ENCODE measurements around the gene OXSR1. TPM values are rescaled to one million over a fixed set of nuclear protein-coding genes. Genes with fewer than 3 reads are reported as not detected.
"Not testable (repeated sequence)": the region's sequence is repeated elsewhere in the genome, so short reads cannot be mapped to it uniquely, and the experiment has no call there.

OXSR1 gene
- total and polyA plus RNA-seq, 10 of the 15 experiments (the other 5 are each of a cell fraction or from before 2014, with no cell fraction given) = 12.4 to 54.6 (median 35.7) TPM

GRCh38 chr3:38284756-38285150, 119.4 kb downstream of the OXSR1 start (continued):
- no peak for TF ChIP-seq RAD51 (IDR thresholded peaks at IDR 0.05)

GRCh38 chr3:38289286-38290217, 124.2 kb downstream of the OXSR1 start:
- H3K4me3 ChIP-seq; RAD21 ChIA-PET (ENCODE audit: unreplicated experiment); H3K9ac ChIP-seq (ENCODE audit: control insufficient read depth, insufficient read depth, low read length); H2AFZ ChIP-seq (ENCODE audit: control insufficient read depth, low read depth, low read length); ATAC-seq; H3K4me1 ChIP-seq (ENCODE audit: control insufficient read depth, insufficient read depth, low read length); FAIRE-seq; H3K4me2 ChIP-seq (ENCODE audit: control insufficient read depth, insufficient read depth); DNase-seq (ENCODE audit: low read depth, low spot score); POLR2A ChIA-PET; in situ Hi-C loops (cut with MboI); H3K27me3 ChIP-seq (replicated peaks in 1 of 2; ENCODE audit: control insufficient read depth in 2 of 2, insufficient read depth in 2 of 2, low read length in 1 of 2); SMC1A ChIA-PET (ENCODE audit: uncharacterized antibody, unreplicated experiment); H4K20me1 ChIP-seq (ENCODE audit: control insufficient read depth, insufficient read depth); H3K9me3 ChIP-seq (replicated peaks; ENCODE audit: control insufficient read depth, insufficient read depth, low read length); H3K79me2 ChIP-seq (ENCODE audit: control insufficient read depth, insufficient read depth, low read length); H3K27ac ChIP-seq (ENCODE audit: control insufficient read depth, insufficient read depth); H3K36me3 ChIP-seq (ENCODE audit: control insufficient read depth in 2 of 2, insufficient read depth in 2 of 2, low read length in 1 of 2); BruUV-seq (replicated peaks): not testable (repeated sequence)
- CTCF ChIA-PET = interaction anchor here (0.9 kb wide), 2 partner anchors 8 to 436 kb away, joined by 3 to 4 read pairs; no protein-coding TSS in a partner anchor
- 65% methylated on average over 16 of the region's 16 CpGs for WGBS (ENCODE audit: insufficient coverage, insufficient replicate concordance, low lambda C conversion rate, missing lambda C conversion rate)
- intact Hi-C loops (cut with micrococcal nuclease; ENCODE audit: unreplicated experiment) = loop anchor here (10.0 kb wide), 1 partner anchor 315 kb away; no protein-coding TSS in a partner anchor

- DNase-seq (ENCODE audit: low read depth, low spot score); H3K4me1 ChIP-seq (ENCODE audit: control insufficient read depth, insufficient read depth, low read length); BruUV-seq (replicated peaks); H3K36me3 ChIP-seq (ENCODE audit: control insufficient read depth in 2 of 2, insufficient read depth in 2 of 2, low read length in 1 of 2); H3K4me3 ChIP-seq; ATAC-seq; H4K20me1 ChIP-seq (ENCODE audit: control insufficient read depth, insufficient read depth); H3K4me2 ChIP-seq (ENCODE audit: control insufficient read depth, insufficient read depth); H3K79me2 ChIP-seq (ENCODE audit: control insufficient read depth, insufficient read depth, low read length); H2AFZ ChIP-seq (ENCODE audit: control insufficient read depth, low read depth, low read length); H3K9me3 ChIP-seq (replicated peaks; ENCODE audit: control insufficient read depth, insufficient read depth, low read length); in situ Hi-C loops (cut with MboI); H3K27me3 ChIP-seq (replicated peaks in 1 of 2; ENCODE audit: control insufficient read depth in 2 of 2, insufficient read depth in 2 of 2, low read length in 1 of 2); H3K9ac ChIP-seq (ENCODE audit: control insufficient read depth, insufficient read depth, low read length); POLR2A ChIA-PET; H3K27ac ChIP-seq (ENCODE audit: control insufficient read depth, insufficient read depth); FAIRE-seq; RAD21 ChIA-PET (ENCODE audit: unreplicated experiment): not testable (repeated sequence)
- CTCF ChIA-PET = interaction anchor here (0.8 to 5.0 kb wide), 9 partner anchors 8 to 323 kb away, joined by 3 to 54 read pairs (median 4); no protein-coding TSS in a partner anchor
- 56% methylated on average over 4 of the region's 4 CpGs for WGBS (ENCODE audit: insufficient coverage, insufficient replicate concordance, low lambda C conversion rate, missing lambda C conversion rate)
- SMC1A ChIA-PET (ENCODE audit: uncharacterized antibody, unreplicated experiment) = interaction anchor here (0.6 to 2.8 kb wide), 6 partner anchors 45 to 334 kb away, joined by 3 to 20 read pairs (median 4); no protein-coding TSS in a partner anchor
- intact Hi-C loops (cut with micrococcal nuclease; ENCODE audit: unreplicated experiment) = loop anchor here (5.0 to 10.0 kb wide), 2 partner anchors 180 to 322 kb away; no protein-coding TSS in a partner anchor
Observed at GRCh38 chr3:38297053-38297452, 131.7 kb downstream of the OXSR1 start.

All from GM12878 (cell line).